Iris pigment epithelial cell (primary cell): Measurements from ENCODE around the gene RABEP2.
"Not testable (repeated sequence)": the region's sequence is repeated elsewhere in the genome, so short reads cannot be mapped to it uniquely, and the experiment has no call there.

Experiments
- DNase-seq: peaks from one replicate; pipeline ENCODE4 v3.0.0-alpha.2; 2011; ENCODE audit warnings: low read depth

RABEP2 gene

DNA sequence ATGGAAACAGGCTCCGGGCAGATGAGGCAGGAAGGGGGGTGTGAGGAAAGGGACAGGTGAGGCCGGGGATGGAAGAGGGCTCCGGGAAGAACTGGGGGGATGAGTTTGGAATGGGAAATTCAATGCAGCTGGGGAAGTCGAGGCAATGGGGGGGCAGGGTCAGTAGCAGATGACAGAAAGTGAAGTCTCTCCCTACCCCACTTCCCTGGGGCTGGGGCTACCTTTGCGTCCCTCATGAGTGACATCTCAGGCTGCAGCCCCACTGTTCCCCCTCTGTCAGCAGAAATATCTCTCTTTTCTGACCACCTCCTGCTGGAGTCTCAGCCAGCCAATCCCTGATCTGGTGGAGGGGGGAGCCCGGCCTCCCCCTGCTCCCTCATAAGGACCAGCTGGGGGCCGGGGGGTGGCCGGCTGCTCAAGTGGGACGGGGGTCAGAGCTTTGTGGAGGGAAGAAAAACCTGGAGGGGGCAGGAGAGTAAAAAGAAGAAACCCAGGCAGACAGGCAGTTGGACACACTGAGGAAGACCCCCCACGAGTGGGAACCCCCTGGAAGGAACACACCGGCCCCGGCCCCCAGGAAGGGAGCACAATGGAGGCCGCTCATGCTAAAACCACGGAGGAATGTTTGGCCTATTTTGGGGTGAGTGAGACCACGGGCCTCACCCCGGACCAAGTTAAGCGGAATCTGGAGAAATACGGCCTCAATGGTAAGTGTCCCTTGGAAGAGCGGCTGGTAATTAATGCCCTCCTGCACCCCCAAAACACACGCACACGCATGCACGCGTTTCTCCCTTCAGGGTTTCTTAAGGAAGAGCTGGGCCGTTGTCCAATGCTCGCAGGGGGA, 46.7 kb downstream of the RABEP2 start, which contains the start of gene ATP2A1:
Gene ATP2A1 (plus strand): TSS at position 406 of the 844 bp plus-strand sequence. CDS start 184 bp downstream, at position 590.
- no peak for DNase-seq

DNA sequence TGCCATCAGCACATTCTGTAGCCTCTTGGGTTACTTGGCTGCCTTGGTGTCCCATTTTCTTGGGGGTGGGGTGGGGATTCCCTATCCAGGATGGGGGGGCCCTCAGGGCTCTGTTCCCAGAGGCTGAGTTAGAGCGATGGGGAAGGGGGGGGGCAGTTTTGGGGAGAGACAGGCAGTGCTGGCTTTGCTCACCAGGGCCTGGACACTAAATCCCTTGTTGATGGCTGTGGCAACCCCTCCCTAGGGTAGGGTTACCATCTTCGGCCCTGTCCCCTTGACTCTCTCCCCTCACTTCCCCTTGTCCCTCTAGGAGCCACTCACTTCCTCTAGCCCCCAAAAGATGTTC, 47.4 kb downstream of the RABEP2 start:
- DNase-seq: no peak

GRCh38 chr16:28876973-28877654, 47.9 kb downstream of the RABEP2 start:
- DNase-seq: no peak

GRCh38 chr16:28876019-28876659, 48.9 kb downstream of the RABEP2 start:
- DNase-seq: no peak

- no peak for DNase-seq
These were observed 49.7 kb downstream of the RABEP2 start for GRCh38 chr16:28875134-28876018.

- no peak for DNase-seq
These were observed 50.6 kb downstream of the RABEP2 start for GRCh38 chr16:28874406-28874805.

GRCh38 chr16:28873543-28874201, 51.4 kb downstream of the RABEP2 start:
- DNase-seq: no peak

- no peak for DNase-seq
These were observed 52.1 kb downstream of the RABEP2 start for GRCh38 chr16:28872952-28873351.

- DNase-seq: no peak
These were observed 55.8 kb downstream of the RABEP2 start for GRCh38 chr16:28869201-28869600.

DNA sequence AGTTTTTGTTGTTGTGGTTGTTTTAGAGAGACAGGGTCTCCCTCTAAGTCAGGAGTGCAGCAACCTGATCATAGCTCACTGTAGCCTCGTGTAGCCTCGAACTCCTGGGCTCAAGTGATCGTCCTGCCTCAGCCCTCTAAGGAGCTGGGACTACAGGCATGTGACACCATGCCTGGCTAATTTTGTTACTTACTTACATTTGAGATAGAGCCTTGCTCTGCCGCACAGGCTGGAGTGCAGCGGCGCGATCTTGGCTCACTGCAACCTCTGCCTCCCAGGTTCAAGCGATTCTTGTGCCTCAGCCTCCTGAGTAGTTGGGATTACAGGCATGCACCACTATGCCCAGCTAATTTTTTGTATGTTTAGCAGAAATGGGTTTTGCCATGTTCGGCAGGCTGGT, 57.4 kb downstream of the RABEP2 start:
- not testable (repeated sequence) for DNase-seq

GRCh38 chr16:28867241-28867640, 57.8 kb downstream of the RABEP2 start:
- DNase-seq: no peak

GRCh38 chr16:28866454-28866804, 58.6 kb downstream of the RABEP2 start:
- no peak for DNase-seq

GRCh38 chr16:28865722-28866453, 59.1 kb downstream of the RABEP2 start:
- DNase-seq: no peak

GRCh38 chr16:28865001-28865688, 59.9 kb downstream of the RABEP2 start:
- no peak for DNase-seq

- peak; percentile 58 for DNase-seq
These were observed 60.9 kb downstream of the RABEP2 start for GRCh38 chr16:28863929-28864793.

DNA sequence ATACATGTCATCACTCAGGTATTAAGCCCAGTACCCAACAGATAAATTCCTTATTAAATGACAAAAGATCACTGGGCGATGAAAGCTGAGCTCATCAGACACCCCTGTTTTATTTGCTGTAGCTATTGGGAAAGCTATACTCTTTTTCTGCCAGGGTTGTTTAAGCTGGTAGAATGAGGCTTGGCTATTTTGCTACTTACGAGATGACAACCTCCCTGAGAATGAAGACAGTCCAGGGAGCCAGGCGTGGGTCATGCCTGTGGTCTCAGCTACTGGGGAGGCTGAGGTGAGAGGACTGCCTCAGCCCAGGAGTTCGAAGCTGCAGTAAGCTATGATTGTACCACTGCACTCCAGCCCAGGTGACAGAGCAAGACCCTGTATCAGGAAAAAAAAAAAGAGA, 65.7 kb downstream of the RABEP2 start:
- no peak for DNase-seq

DNA sequence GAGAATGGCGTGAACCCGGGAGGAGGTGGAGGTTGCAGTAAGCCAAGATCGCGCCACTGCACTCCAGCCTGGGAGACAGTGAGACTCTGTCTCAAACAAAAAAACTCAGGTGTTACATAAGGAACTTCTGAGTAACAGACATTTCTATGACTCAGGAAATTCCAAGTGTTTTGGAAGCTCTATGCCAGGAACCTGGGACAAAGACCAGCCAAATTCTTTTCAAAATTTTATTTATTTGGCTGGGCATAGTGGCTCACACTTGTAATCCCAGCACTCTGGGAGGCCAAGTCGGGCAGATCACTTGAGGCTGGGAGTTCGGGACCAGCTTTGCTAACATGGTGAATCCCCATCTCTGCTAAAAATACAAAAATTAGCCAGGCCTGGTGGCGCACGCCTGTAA, 66.6 kb downstream of the RABEP2 start:
- no peak for DNase-seq
